ENCODE data around the gene QSOX2. TPM values are rescaled to one million over a fixed set of nuclear protein-coding genes. Genes with fewer than 3 reads are reported as not detected.

QSOX2 gene
- total RNA-seq, 1 donor from 2014 or later, result 23.6 TPM

DNA sequence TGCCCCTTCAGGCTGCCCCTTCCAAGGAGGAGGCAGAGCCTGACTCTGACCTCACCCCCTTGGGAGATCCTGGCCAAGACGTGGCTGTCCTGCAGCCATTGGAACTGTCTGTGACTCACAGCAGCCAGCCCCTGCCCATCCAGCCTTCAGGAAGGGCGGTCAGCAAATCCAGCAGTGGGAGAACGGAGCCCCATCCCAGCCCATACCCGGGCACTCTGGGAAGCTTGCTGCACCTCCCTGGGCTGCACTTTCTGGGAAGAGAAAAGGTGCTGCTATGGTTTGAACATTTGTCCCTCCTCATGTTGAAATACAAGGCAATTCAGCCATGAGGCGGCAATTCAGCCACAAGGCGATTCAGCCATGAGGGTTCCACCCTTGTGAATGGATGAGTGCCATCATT, 33.9 kb upstream of the QSOX2 start:
- Mint-ChIP-seq H3K36me3 (no peaks in the 10 kb centered on the region), H3K27ac (no peak overlapping the region), H3K4me1 (ENCODE audit: unreplicated experiment) (no peaks in the 10 kb centered on the region), H3K4me3 (no peak overlapping the region), H3K27me3 (peaks cover 14% of the 10 kb centered on the region), H3K9me3 (no peaks in the 10 kb centered on the region)
- no peak for DNase-seq (ENCODE audit: extremely low spot score, unreplicated experiment)
- no peak for TF ChIP-seq CTCF (conservative IDR thresholded peaks at IDR 0.05)

DNA sequence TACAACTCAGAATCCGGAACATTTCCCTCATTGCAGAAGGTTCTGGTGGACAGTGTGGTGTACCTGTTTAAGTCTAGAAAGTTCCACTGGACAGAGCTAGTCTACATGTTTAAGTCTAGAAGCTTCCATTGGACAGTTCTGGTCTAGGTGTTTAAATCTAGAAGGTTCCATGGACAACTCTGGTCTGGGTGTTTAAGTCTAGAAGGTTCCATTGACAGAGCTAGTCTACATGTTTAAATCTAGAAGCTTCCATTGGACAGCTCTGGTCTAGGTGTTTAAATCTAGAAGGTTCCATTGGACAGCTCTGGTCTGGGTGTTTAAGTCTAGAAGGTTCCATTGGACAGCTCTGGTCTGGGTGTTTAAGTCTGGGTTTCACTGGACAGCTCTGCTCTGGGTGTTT, 33.3 kb upstream of the QSOX2 start:
- Mint-ChIP-seq H3K36me3 (no peaks in the 10 kb centered on the region), H3K27ac (no peak overlapping the region), H3K4me3 (no peak overlapping the region), H3K27me3 (peaks cover 14% of the 10 kb centered on the region), H3K9me3 (no peaks in the 10 kb centered on the region), H3K4me1 (ENCODE audit: unreplicated experiment) (no peaks in the 10 kb centered on the region)
- DNase-seq (ENCODE audit: extremely low spot score, unreplicated experiment), result no peak
- TF ChIP-seq CTCF (conservative IDR thresholded peaks at IDR 0.05), result no peak

- no peak for DNase-seq (ENCODE audit: extremely low spot score, unreplicated experiment)
- TF ChIP-seq CTCF (conservative IDR thresholded peaks at IDR 0.05), result no peak
- no peak overlapping the region for H3K4me3 Mint-ChIP-seq
- H3K36me3 Mint-ChIP-seq, result no peaks in the 10 kb centered on the region
- H3K4me1 Mint-ChIP-seq (ENCODE audit: unreplicated experiment), result no peaks in the 10 kb centered on the region
- no peaks in the 10 kb centered on the region for H3K9me3 Mint-ChIP-seq
- H3K27ac Mint-ChIP-seq, result no peak overlapping the region
- peaks cover 20% of the 10 kb centered on the region for H3K27me3 Mint-ChIP-seq
Measured at GRCh38 chr9:136278221-136278620, 32.6 kb upstream of the QSOX2 start.

GRCh38 chr9:136277746-136278145, 32.1 kb upstream of the QSOX2 start:
- no peaks in the 10 kb centered on the region for H3K9me3 Mint-ChIP-seq
- no peak for TF ChIP-seq CTCF (conservative IDR thresholded peaks at IDR 0.05)
- no peaks in the 10 kb centered on the region for H3K4me1 Mint-ChIP-seq (ENCODE audit: unreplicated experiment)
- no peaks in the 10 kb centered on the region for H3K36me3 Mint-ChIP-seq
- no peak for DNase-seq (ENCODE audit: extremely low spot score, unreplicated experiment)
- H3K4me3 Mint-ChIP-seq, result no peak overlapping the region
- peaks cover 25% of the 10 kb centered on the region for H3K27me3 Mint-ChIP-seq
- H3K27ac Mint-ChIP-seq, result no peak overlapping the region

DNA sequence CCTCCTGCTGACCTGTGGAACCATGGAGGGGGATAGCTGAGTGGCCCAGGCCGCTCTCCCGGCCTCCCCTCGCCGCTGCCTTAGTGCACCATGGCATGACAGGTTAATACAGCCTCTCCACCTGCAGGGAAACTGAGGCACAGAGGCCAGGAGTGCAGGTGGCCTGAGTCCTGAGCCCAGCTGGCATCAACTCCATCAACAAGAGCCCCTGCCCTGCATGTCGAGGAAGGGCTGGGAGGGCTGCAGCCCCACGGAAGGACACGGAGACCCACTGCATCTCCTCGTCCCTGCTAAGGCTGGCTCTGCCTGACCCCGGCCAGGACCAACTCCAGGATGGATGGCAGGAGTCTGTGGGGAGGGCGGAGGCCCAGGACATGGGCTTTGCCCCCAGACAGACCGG, 31.1 kb upstream of the QSOX2 start:
- Mint-ChIP-seq H3K36me3 (no peaks in the 10 kb centered on the region), H3K27me3 (peaks cover 26% of the 10 kb centered on the region), H3K4me3 (no peak overlapping the region), H3K9me3 (no peaks in the 10 kb centered on the region), H3K4me1 (ENCODE audit: unreplicated experiment) (no peaks in the 10 kb centered on the region), H3K27ac (no peak overlapping the region)
- DNase-seq (ENCODE audit: extremely low spot score, unreplicated experiment), result no peak
- TF ChIP-seq CTCF (conservative IDR thresholded peaks at IDR 0.05), result no peak

All from type B pancreatic cell (in vitro differentiated cells).